HepG2 (cell line): ENCODE measurements around the gene MIGA2. TPM values are rescaled to one million over a fixed set of nuclear protein-coding genes. Genes with fewer than 3 reads are reported as not detected.

Source experiments
- FOSL2 ChIP-seq: sonication (generic); formaldehyde crosslinking; IDR thresholded peaks from 2 replicates; pipeline ENCODE4 v1.4.0; 2020; ENCODE audit warnings: missing genetic modification reagents
- FOXK2 ChIP-seq: fragments of 450-650 bp; IDR thresholded peaks from 2 replicates; pipeline ENCODE4 v1.6.1; 2016
- FOXO4 ChIP-seq: sonication (generic); formaldehyde crosslinking; conservative IDR thresholded peaks from 2 replicates; pipeline ENCODE4 v1.8.1; 2023; ENCODE audit warnings: missing genetic modification reagents
- GATAD2A ChIP-seq: IDR thresholded peaks from 2 replicates; pipeline ENCODE4 v1.6.1; 2016
- HBP1 ChIP-seq: IDR thresholded peaks from 2 replicates; pipeline ENCODE4 v1.6.1; 2016; ENCODE audit warnings: low read depth, control low read depth
- HCFC1 ChIP-seq: fragments of 150-350 bp; IDR thresholded peaks from 2 replicates; pipeline ENCODE4 v1.6.1; 2014; ENCODE audit warnings: low read depth, low read length
- KAT8 ChIP-seq: IDR thresholded peaks from 2 replicates; pipeline ENCODE4 v1.6.1; 2016; ENCODE audit warnings: missing genetic modification reagents, missing compliant biosample characterization
- NFYB ChIP-seq: sonication (generic); formaldehyde crosslinking; IDR thresholded peaks from 2 replicates; pipeline ENCODE4 v1.4.0; 2020; ENCODE audit warnings: missing genetic modification reagents
- NFYC ChIP-seq: IDR thresholded peaks from 2 replicates; pipeline ENCODE4 v1.6.1; 2016; ENCODE audit warnings: missing genetic modification reagents, missing compliant biosample characterization
- NR2F1 ChIP-seq, 2 experiments: fragments of 450-650 bp in 1 of 2; formaldehyde crosslinking in 1 of 2; IDR thresholded peaks; 2 replicates each; pipeline versions ENCODE4 v1.5.0 to v1.6.1; 2016 to 2020; ENCODE audit warnings: mild to moderate bottlenecking in 1 of 2, missing compliant biosample characterization in 1 of 2, missing genetic modification reagents in 1 of 2, moderate library complexity in 1 of 2
- PAWR ChIP-seq: sonication (generic); formaldehyde crosslinking; IDR thresholded peaks from 2 replicates; pipeline ENCODE4 v1.4.0; 2020; ENCODE audit warnings: missing genetic modification reagents, mild to moderate bottlenecking, borderline replicate concordance
- POGK ChIP-seq: sonication (generic); formaldehyde crosslinking; conservative IDR thresholded peaks from 2 replicates; pipeline ENCODE4 v1.8.0; 2022; ENCODE audit warnings: mild to moderate bottlenecking, moderate library complexity, missing genetic modification reagents
- RARA ChIP-seq: IDR thresholded peaks from 2 replicates; pipeline ENCODE4 v1.6.1; 2016; ENCODE audit warnings: missing genetic modification reagents, missing compliant biosample characterization
- RBFOX2 ChIP-seq: fragments of 200-400 bp; formaldehyde crosslinking; IDR thresholded peaks from 2 replicates; pipeline ENCODE4 v1.6.1; 2017; ENCODE audit warnings: low read depth, mild to moderate bottlenecking, low read length
- SP4 ChIP-seq: sonication (generic); formaldehyde crosslinking; IDR thresholded peaks from 2 replicates; pipeline ENCODE4 v1.8.1; 2023; ENCODE audit warnings: mild to moderate bottlenecking, missing genetic modification reagents
- TBL1XR1 ChIP-seq: fragments of 150-350 bp; IDR thresholded peaks from 2 replicates; pipeline ENCODE4 v1.6.1; 2014; ENCODE audit warnings: borderline replicate concordance, low read length; ENCODE audit not compliant: partially characterized antibody
- ZBTB7A ChIP-seq: sonication (generic); formaldehyde crosslinking; IDR thresholded peaks from 2 replicates; pipeline ENCODE4 v1.8.0; 2022; ENCODE audit warnings: mild to moderate bottlenecking, missing genetic modification reagents
- ZFP91 ChIP-seq: sonication (generic); formaldehyde crosslinking; IDR thresholded peaks from 2 replicates; pipeline ENCODE4 v1.9.0; 2022; ENCODE audit warnings: missing genetic modification reagents, mild to moderate bottlenecking, borderline replicate concordance
- ZMAT3 ChIP-seq: sonication (generic); formaldehyde crosslinking; conservative IDR thresholded peaks from 2 replicates; pipeline ENCODE4 v1.7.0; 2021; ENCODE audit warnings: missing genetic modification reagents
- ZMYM4 ChIP-seq: sonication (generic); formaldehyde crosslinking; IDR thresholded peaks from 2 replicates; pipeline ENCODE4 v1.8.1; 2023; ENCODE audit warnings: mild to moderate bottlenecking, missing genetic modification reagents
- ZNF317 ChIP-seq: sonication (generic); formaldehyde crosslinking; IDR thresholded peaks from 2 replicates; pipeline ENCODE4 v1.5.0; 2020; ENCODE audit warnings: mild to moderate bottlenecking, missing genetic modification reagents
- ZNF501 ChIP-seq: sonication (generic); formaldehyde crosslinking; IDR thresholded peaks from 2 replicates; pipeline ENCODE4 v1.5.1; 2020; ENCODE audit warnings: mild to moderate bottlenecking, moderate library complexity, missing genetic modification reagents
- ZNF75D ChIP-seq: sonication (generic); formaldehyde crosslinking; IDR thresholded peaks from 2 replicates; pipeline ENCODE4 v1.8.1; 2023; ENCODE audit warnings: missing genetic modification reagents, mild to moderate bottlenecking, borderline replicate concordance
- polyA plus RNA-seq, 8 experiments: library from polyadenylated mRNA; depleted of rRNA in 3 of 8; stranded (reverse) in 7 of 8; unstranded in 1 of 8; fragments of >200 nt; fragmentation: Illumina TruSeq in 4 of 8; extraction: Trizol in 4 of 8; gene quantifications; 2 replicates each; pipeline versions ENCODE4 v1.2.1 to v1.2.3, GENCODE V29; 2011 to 2016; ENCODE audit warnings: low read depth in 4 of 8, missing spikeins in 1 of 8, mixed read lengths in 1 of 8; ENCODE audit not compliant: insufficient read depth in 1 of 8
- total RNA-seq, 5 experiments: library from RNA; depleted of rRNA; stranded (reverse); fragments of >200 nt; fragmentation: Illumina TruSeq; extraction: Trizol; gene quantifications; 2 replicates each; pipeline ENCODE4 v1.2.3, GENCODE V29; 2016; ENCODE audit warnings: low read depth in 1 of 5
- TF ChIP-seq, protein P1 (sequence below): sonication (generic); formaldehyde crosslinking; IDR thresholded peaks from 2 replicates; pipeline ENCODE4 v1.4.0; 2020; ENCODE audit warnings: missing genetic modification reagents

Gene MIGA2
- total and polyA plus RNA-seq, 2 of the 13 experiments (the other 11 are each of a cell fraction or from before 2014, with no cell fraction given): 10.8 to 17.1 TPM

GRCh38 chr9:129036241-129036922, at the start of gene MIGA2 (continued):
- TF ChIP-seq GATAD2A (CRISPR knock-in tag) (0 out of 2 replicates have a peak, but pooled peaks have one; percentile 13), HCFC1 (no peak), FOXO4 (CRISPR knock-in tag) (no peak), ZFP91 (CRISPR knock-in tag) (peak; percentile 100), TBL1XR1 (no peak), POGK (0 out of 2 replicates have a peak, but pooled peaks have one; percentile 54), RARA (CRISPR knock-in tag) (0 out of 2 replicates have a peak, but pooled peaks have one; percentile 15), ZMYM4 (CRISPR knock-in tag) (peak; percentile 41; the same call in 1 of the 2 replicates), KAT8 (CRISPR knock-in tag) (peak; percentile 74), ZNF501 (peak; percentile 87), RBFOX2 (peak; percentile 84), PAWR (no peak), ZNF75D (no peak), FOSL2 (CRISPR knock-in tag) (peak; percentile 34), SP4 (CRISPR knock-in tag) (peak; percentile 98), HBP1 (CRISPR knock-in tag) (0 out of 2 replicates have a peak, but pooled peaks have one; percentile 40), ZNF317 (0 out of 2 replicates have a peak, but pooled peaks have one; percentile 17), NFYB (CRISPR knock-in tag) (peak; percentile 85), NR2F1 (CRISPR knock-in tag; IDR thresholded peaks at IDR 0.05) (peak in 1 of 2 experiments; percentile 29; a peak in 1 of 4 replicates), ZBTB7A (CRISPR knock-in tag) (no peak), FOXK2 (no peak), NFYC (CRISPR knock-in tag) (peak; percentile 87), ZMAT3 (CRISPR knock-in tag) (0 out of 2 replicates have a peak, but pooled peaks have one; percentile 9)
- TF ChIP-seq, protein P1, sequence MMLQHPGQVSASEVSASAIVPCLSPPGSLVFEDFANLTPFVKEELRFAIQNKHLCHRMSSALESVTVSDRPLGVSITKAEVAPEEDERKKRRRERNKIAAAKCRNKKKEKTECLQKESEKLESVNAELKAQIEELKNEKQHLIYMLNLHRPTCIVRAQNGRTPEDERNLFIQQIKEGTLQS (CRISPR knock-in tag): 0 out of 2 replicates have a peak, but pooled peaks have one; percentile 9
